Trophoblast cell (in vitro differentiated cells and primary cell): Measurements from ENCODE around the gene GRIK5.
"Not testable (repeated sequence)": the region's sequence is repeated elsewhere in the genome, so short reads cannot be mapped to it uniquely, and the experiment has no call there.

Source experiments
- DNase-seq, 2 donors: peaks; one replicate each; pipeline ENCODE4 v3.0.0-alpha.2; 2016
- H2AFZ ChIP-seq: 2 replicates; pipeline ENCODE4 v1.6.1; 2013; ENCODE audit warnings: low read length, moderate library complexity, mild to moderate bottlenecking; ENCODE audit not compliant: insufficient read depth, poor library complexity
- H2AK5ac ChIP-seq: 2 replicates; pipeline ENCODE4 v1.6.1; 2013; ENCODE audit warnings: mild to moderate bottlenecking, low read length
- H2BK120ac ChIP-seq: 2 replicates; pipeline ENCODE4 v1.6.1; 2013; ENCODE audit warnings: low read length, mild to moderate bottlenecking, moderate library complexity; ENCODE audit not compliant: insufficient read depth, poor library complexity
- H2BK12ac ChIP-seq: 2 replicates; pipeline ENCODE4 v1.6.1; 2013; ENCODE audit warnings: mild to moderate bottlenecking, low read length, moderate library complexity
- H2BK5ac ChIP-seq: 2 replicates; pipeline ENCODE4 v1.6.1; 2013; ENCODE audit warnings: low read length, low read depth, moderate library complexity, mild to moderate bottlenecking; ENCODE audit not compliant: poor library complexity
- H3K14ac ChIP-seq: 2 replicates; pipeline ENCODE4 v1.6.1; 2013; ENCODE audit warnings: mild to moderate bottlenecking, low read length
- H3K18ac ChIP-seq: 2 replicates; pipeline ENCODE4 v1.6.1; 2013; ENCODE audit warnings: mild to moderate bottlenecking, low read length
- H3K23ac ChIP-seq: 2 replicates; pipeline ENCODE4 v1.6.1; 2013; ENCODE audit warnings: low read length
- H3K27ac ChIP-seq: 2 replicates; pipeline ENCODE4 v1.5.1; 2013; ENCODE audit warnings: low read depth, mild to moderate bottlenecking, inconsistent platforms, low read length, moderate library complexity
- H3K27me3 ChIP-seq: 2 replicates; pipeline ENCODE4 v1.6.1; 2013; ENCODE audit warnings: inconsistent platforms, mild to moderate bottlenecking, low read length, moderate library complexity; ENCODE audit not compliant: insufficient read depth
- H3K36me3 ChIP-seq, 2 experiments: 1 replicate in 1 of 2; 2 replicates in 1 of 2; pipeline ENCODE4 v1.6.1; 2013; ENCODE audit warnings: low read length in 2 of 2, mild to moderate bottlenecking in 2 of 2, moderate library complexity in 1 of 2; ENCODE audit not compliant: insufficient read depth in 2 of 2, control insufficient read depth in 1 of 2
- H3K4ac ChIP-seq: 2 replicates; pipeline ENCODE4 v1.6.1; 2013; ENCODE audit warnings: low read depth, mild to moderate bottlenecking, low read length, moderate library complexity
- H3K4me1 ChIP-seq, 2 experiments: 1 replicate in 1 of 2; 2 replicates in 1 of 2; pipeline ENCODE4 v1.6.1; 2013; ENCODE audit warnings: low read length in 2 of 2, mild to moderate bottlenecking in 2 of 2, moderate library complexity in 1 of 2; ENCODE audit not compliant: insufficient read depth in 2 of 2, control insufficient read depth in 1 of 2
- H3K4me2 ChIP-seq: 2 replicates; pipeline ENCODE4 v1.6.1; 2013; ENCODE audit warnings: inconsistent platforms, mild to moderate bottlenecking, low read length, moderate library complexity
- H3K4me3 ChIP-seq: 2 replicates; pipeline ENCODE4 v1.5.1; 2013; ENCODE audit warnings: mild to moderate bottlenecking, low read depth, low read length, inconsistent platforms
- H3K79me1 ChIP-seq: one replicate; pipeline ENCODE4 v1.6.1; 2013; ENCODE audit warnings: low read length
- H3K79me2 ChIP-seq: 2 replicates; pipeline ENCODE4 v1.6.1; 2013; ENCODE audit warnings: low read length, mild to moderate bottlenecking; ENCODE audit not compliant: control insufficient read depth, insufficient read depth, poor library complexity
- H3K9ac ChIP-seq: 2 replicates; pipeline ENCODE4 v1.6.1; 2013; ENCODE audit warnings: mild to moderate bottlenecking, low read length
- H3K9me3 ChIP-seq: 2 replicates; pipeline ENCODE4 v1.6.1; 2013; ENCODE audit warnings: low read depth, mild to moderate bottlenecking, control low read depth, inconsistent platforms, low read length; ENCODE audit not compliant: insufficient read depth
- H4K12ac ChIP-seq: 2 replicates; pipeline ENCODE4 v1.6.1; 2013; ENCODE audit warnings: low read depth, mild to moderate bottlenecking, low read length, moderate library complexity
- H4K8ac ChIP-seq: 2 replicates; pipeline ENCODE4 v1.6.1; 2013; ENCODE audit warnings: low read depth, mild to moderate bottlenecking, low read length, moderate library complexity
- H4K91ac ChIP-seq: one replicate; pipeline ENCODE4 v1.6.1; 2013; ENCODE audit warnings: low read depth, mild to moderate bottlenecking, low read length, moderate library complexity
- WGBS: extraction: QIAGEN DNeasy Blood & Tissue Kit; methylation state at CpG from one replicate; pipeline ENCODE4 v1.1.7; 2013; ENCODE audit warnings: missing lambda C conversion rate; ENCODE audit not compliant: insufficient read length, insufficient coverage; ENCODE audit errors: extremely low coverage; 5-methylcytosine and 5-hydroxymethylcytosine counted together

GRIK5 gene

GRCh38 chr19:42038666-42039065 is 31.3 kb downstream of the GRIK5 start:
- H4K8ac ChIP-seq = no peak overlapping the region
- no peak overlapping the region for H3K4me3 ChIP-seq
- no peak overlapping the region for H2BK120ac ChIP-seq
- no peak overlapping the region for H2BK12ac ChIP-seq
- H4K91ac ChIP-seq = no peak overlapping the region
- no peaks in the 10 kb centered on the region for H3K79me2 ChIP-seq
- no CpG with 5 or more reads among the region's 6 CpGs for WGBS
- H3K23ac ChIP-seq = no peak overlapping the region
- no peak overlapping the region for H4K12ac ChIP-seq
- H3K9ac ChIP-seq = no peak overlapping the region
- H3K4ac ChIP-seq = no peak overlapping the region
- H3K9me3 ChIP-seq = no peaks in the 10 kb centered on the region
- H2AK5ac ChIP-seq = no peak overlapping the region
- no peak overlapping the region for H3K27ac ChIP-seq
- no peak overlapping the region for H2BK5ac ChIP-seq
- no peaks in the 10 kb centered on the region for H3K27me3 ChIP-seq
- no peak for DNase-seq
- no peak overlapping the region for H2AFZ ChIP-seq
- no peaks in the 10 kb centered on the region for H3K4me1 ChIP-seq
- no peak overlapping the region for H3K4me2 ChIP-seq
- no peak overlapping the region for H3K14ac ChIP-seq
- no peaks in the 10 kb centered on the region for H3K36me3 ChIP-seq
- no peak overlapping the region for H3K18ac ChIP-seq
- H3K79me1 ChIP-seq = no peaks in the 10 kb centered on the region

GRCh38 chr19:42037649-42038048 is 32.4 kb downstream of the GRIK5 start:
- Histone ChIP-seq H3K9ac (no peak overlapping the region), H3K79me1 (no peaks in the 10 kb centered on the region), H3K4me1 (no peaks in the 10 kb centered on the region), H3K4me3 (no peak overlapping the region), H3K23ac (no peak overlapping the region), H3K36me3 (no peaks in the 10 kb centered on the region), H4K12ac (no peak overlapping the region), H3K14ac (no peak overlapping the region), H3K4ac (no peak overlapping the region), H2BK12ac (no peak overlapping the region), H2AK5ac (no peak overlapping the region), H2BK5ac (no peak overlapping the region), H3K4me2 (no peak overlapping the region), H4K91ac (no peak overlapping the region), H3K27me3 (no peaks in the 10 kb centered on the region), H2BK120ac (no peak overlapping the region), H3K9me3 (no peaks in the 10 kb centered on the region), H3K27ac (no peak overlapping the region), H4K8ac (no peak overlapping the region), H3K79me2 (no peaks in the 10 kb centered on the region), H3K18ac (no peak overlapping the region), H2AFZ (no peak overlapping the region)
- DNase-seq = no peak
- WGBS = no CpG with 5 or more reads among the region's 5 CpGs

- not testable (repeated sequence) for H2BK120ac ChIP-seq, H4K12ac ChIP-seq, H2BK12ac ChIP-seq, H3K79me1 ChIP-seq, H3K4ac ChIP-seq, H3K27ac ChIP-seq, H2BK5ac ChIP-seq, H2AK5ac ChIP-seq, H3K4me3 ChIP-seq, H4K8ac ChIP-seq, H3K36me3 ChIP-seq, H4K91ac ChIP-seq, H3K79me2 ChIP-seq, H3K23ac ChIP-seq, H3K4me1 ChIP-seq, H3K4me2 ChIP-seq, H3K14ac ChIP-seq, H3K9ac ChIP-seq, H3K18ac ChIP-seq, H3K9me3 ChIP-seq, H2AFZ ChIP-seq, H3K27me3 ChIP-seq
- DNase-seq = peak; percentile 38 to 80
- no CpG with 5 or more reads among the region's 17 CpGs for WGBS
These were observed 35.2 kb downstream of the GRIK5 start for GRCh38 chr19:42034640-42035391.

- Histone ChIP-seq H3K36me3 (no peaks in the 10 kb centered on the region), H3K4ac (no peak overlapping the region), H3K79me2 (no peaks in the 10 kb centered on the region), H3K4me2 (no peak overlapping the region), H4K12ac (no peak overlapping the region), H2BK120ac (no peak overlapping the region), H2BK5ac (no peak overlapping the region), H3K27me3 (no peaks in the 10 kb centered on the region), H3K9ac (no peak overlapping the region), H3K27ac (no peak overlapping the region), H3K4me1 (no peaks in the 10 kb centered on the region), H3K4me3 (no peak overlapping the region), H3K79me1 (no peaks in the 10 kb centered on the region), H2AK5ac (no peak overlapping the region), H3K9me3 (no peaks in the 10 kb centered on the region), H2BK12ac (no peak overlapping the region), H2AFZ (no peak overlapping the region), H3K14ac (no peak overlapping the region), H4K91ac (no peak overlapping the region), H3K23ac (no peak overlapping the region), H4K8ac (no peak overlapping the region), H3K18ac (no peak overlapping the region)
- DNase-seq = no peak
- WGBS = 100% methylated on average over 3 of the region's 5 CpGs
These were observed 36.6 kb downstream of the GRIK5 start for GRCh38 chr19:42033413-42033812.
